WTC11 (cell line): Measurements from ENCODE around the gene EVI5L.

Experiments used
- NR2C2 ChIP-seq: sonication (generic); formaldehyde crosslinking; IDR thresholded peaks from 2 replicates; pipeline ENCODE4 v1.8.0; 2022; ENCODE audit warnings: mild to moderate bottlenecking, missing genetic modification reagents
- TEAD1 ChIP-seq: sonication (generic); formaldehyde crosslinking; IDR thresholded peaks from 2 replicates; pipeline ENCODE4 v1.8.0; 2022; ENCODE audit warnings: mild to moderate bottlenecking, missing genetic modification reagents
- TF ChIP-seq, protein P1 (sequence below): sonication (generic); formaldehyde crosslinking; conservative IDR thresholded peaks from 2 replicates; pipeline ENCODE4 v1.8.1; 2022; ENCODE audit warnings: mild to moderate bottlenecking, missing genetic modification reagents
- TF ChIP-seq, protein P2 (sequence below): fragments of 200-600 bp; IDR thresholded peaks from 2 replicates; pipeline ENCODE4 v1.8.0; 2022; ENCODE audit warnings: antibody characterized with exemption
- TF ChIP-seq, protein P3 (sequence below): sonication (generic); formaldehyde crosslinking; IDR thresholded peaks from 2 replicates; pipeline ENCODE4 v1.8.0; 2022; ENCODE audit warnings: mild to moderate bottlenecking, missing genetic modification reagents
- TF ChIP-seq, protein P4 (sequence below): sonication (generic); formaldehyde crosslinking; IDR thresholded peaks from 2 replicates; pipeline ENCODE4 v1.8.0; 2022; ENCODE audit warnings: mild to moderate bottlenecking, missing genetic modification reagents

DNA sequence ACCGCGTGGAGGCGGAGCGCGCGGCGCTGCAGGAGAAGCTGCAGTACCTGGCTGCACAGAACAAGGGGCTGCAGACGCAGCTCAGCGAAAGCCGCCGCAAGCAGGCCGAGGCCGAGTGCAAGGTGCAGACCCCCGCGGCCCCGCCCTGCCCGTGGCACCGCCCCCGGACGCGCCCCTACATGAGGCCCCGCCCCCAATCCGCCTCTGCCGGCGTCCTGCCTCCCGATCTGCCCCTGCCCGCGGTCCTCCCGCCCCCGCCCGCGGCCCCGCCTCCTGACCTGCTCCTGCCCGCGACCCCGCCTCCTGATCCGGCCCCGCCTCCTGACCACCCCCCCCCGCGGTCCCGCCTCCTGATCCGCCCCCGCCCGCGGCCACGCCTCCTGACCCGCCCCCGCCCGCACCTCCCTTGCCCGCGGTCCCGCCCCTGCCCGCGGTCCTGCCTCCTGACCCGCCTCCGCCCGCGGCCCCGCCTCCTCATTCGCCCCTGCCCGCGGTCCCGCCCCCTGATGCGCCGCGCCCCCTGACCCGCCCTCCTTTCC is 32.5 kb downstream of the EVI5L start:
- TF ChIP-seq, protein P1, sequence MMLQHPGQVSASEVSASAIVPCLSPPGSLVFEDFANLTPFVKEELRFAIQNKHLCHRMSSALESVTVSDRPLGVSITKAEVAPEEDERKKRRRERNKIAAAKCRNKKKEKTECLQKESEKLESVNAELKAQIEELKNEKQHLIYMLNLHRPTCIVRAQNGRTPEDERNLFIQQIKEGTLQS (CRISPR knock-in tag): no peak
- TF ChIP-seq, protein P2, sequence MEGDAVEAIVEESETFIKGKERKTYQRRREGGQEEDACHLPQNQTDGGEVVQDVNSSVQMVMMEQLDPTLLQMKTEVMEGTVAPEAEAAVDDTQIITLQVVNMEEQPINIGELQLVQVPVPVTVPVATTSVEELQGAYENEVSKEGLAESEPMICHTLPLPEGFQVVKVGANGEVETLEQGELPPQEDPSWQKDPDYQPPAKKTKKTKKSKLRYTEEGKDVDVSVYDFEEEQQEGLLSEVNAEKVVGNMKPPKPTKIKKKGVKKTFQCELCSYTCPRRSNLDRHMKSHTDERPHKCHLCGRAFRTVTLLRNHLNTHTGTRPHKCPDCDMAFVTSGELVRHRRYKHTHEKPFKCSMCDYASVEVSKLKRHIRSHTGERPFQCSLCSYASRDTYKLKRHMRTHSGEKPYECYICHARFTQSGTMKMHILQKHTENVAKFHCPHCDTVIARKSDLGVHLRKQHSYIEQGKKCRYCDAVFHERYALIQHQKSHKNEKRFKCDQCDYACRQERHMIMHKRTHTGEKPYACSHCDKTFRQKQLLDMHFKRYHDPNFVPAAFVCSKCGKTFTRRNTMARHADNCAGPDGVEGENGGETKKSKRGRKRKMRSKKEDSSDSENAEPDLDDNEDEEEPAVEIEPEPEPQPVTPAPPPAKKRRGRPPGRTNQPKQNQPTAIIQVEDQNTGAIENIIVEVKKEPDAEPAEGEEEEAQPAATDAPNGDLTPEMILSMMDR: no peak
- TF ChIP-seq, protein P3, sequence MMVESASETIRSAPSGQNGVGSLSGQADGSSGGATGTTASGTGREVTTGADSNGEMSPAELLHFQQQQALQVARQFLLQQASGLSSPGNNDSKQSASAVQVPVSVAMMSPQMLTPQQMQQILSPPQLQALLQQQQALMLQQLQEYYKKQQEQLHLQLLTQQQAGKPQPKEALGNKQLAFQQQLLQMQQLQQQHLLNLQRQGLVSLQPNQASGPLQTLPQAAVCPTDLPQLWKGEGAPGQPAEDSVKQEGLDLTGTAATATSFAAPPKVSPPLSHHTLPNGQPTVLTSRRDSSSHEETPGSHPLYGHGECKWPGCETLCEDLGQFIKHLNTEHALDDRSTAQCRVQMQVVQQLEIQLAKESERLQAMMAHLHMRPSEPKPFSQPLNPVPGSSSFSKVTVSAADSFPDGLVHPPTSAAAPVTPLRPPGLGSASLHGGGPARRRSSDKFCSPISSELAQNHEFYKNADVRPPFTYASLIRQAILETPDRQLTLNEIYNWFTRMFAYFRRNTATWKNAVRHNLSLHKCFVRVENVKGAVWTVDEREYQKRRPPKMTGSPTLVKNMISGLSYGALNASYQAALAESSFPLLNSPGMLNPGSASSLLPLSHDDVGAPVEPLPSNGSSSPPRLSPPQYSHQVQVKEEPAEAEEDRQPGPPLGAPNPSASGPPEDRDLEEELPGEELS (CRISPR knock-in tag): no peak
- TF ChIP-seq, protein P4, sequence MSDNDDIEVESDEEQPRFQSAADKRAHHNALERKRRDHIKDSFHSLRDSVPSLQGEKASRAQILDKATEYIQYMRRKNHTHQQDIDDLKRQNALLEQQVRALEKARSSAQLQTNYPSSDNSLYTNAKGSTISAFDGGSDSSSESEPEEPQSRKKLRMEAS (CRISPR knock-in tag): no peak
- TF ChIP-seq NR2C2 (no peak), TEAD1 (CRISPR knock-in tag) (no peak)
